GM23248 (cell line): ENCODE results near the gene ADAMTSL1.

ENCODE experiments used
- EZH2 ChIP-seq: fragments of 200-600 bp; sonication (generic); IDR thresholded peaks from 2 replicates; pipeline ENCODE4 v1.6.1; 2018; ENCODE audit warnings: antibody characterized with exemption, mild to moderate bottlenecking; ENCODE audit not compliant: insufficient read depth, poor library complexity, severe bottlenecking
- EZH2phosphoT487 ChIP-seq: fragments of 200-600 bp; sonication (generic); IDR thresholded peaks from 2 replicates; pipeline ENCODE4 v1.6.1; 2018; ENCODE audit warnings: antibody characterized with exemption, moderate library complexity, mild to moderate bottlenecking, low read depth; ENCODE audit not compliant: insufficient read depth

GRCh38 chr9:18479405-18479804, 5.5 kb downstream of the ADAMTSL1 start:
- TF ChIP-seq EZH2phosphoT487: no peak
- no peak for TF ChIP-seq EZH2
